ENCODE measurements around the gene EPHA6.

Gene EPHA6

DNA sequence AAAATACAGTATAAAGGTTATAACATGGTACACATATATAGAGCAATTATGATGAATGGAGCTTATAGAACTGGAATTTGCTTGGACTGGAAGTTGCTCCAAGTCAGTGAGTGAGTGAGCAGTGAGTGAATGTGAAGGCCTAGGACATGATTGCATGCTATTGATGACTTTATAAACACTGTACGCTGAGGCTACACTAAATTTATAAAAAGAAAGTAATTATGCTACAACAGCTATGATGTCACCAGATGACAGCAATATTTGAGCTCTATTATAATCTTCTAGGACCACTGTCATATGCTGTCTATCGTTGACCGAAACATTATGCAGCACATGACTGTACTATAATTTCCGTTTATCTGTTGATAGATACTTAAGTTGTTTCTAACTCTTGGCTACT is 463.3 kb downstream of the EPHA6 start:
- no peak for DNase-seq (ENCODE audit: low read depth)

DNA sequence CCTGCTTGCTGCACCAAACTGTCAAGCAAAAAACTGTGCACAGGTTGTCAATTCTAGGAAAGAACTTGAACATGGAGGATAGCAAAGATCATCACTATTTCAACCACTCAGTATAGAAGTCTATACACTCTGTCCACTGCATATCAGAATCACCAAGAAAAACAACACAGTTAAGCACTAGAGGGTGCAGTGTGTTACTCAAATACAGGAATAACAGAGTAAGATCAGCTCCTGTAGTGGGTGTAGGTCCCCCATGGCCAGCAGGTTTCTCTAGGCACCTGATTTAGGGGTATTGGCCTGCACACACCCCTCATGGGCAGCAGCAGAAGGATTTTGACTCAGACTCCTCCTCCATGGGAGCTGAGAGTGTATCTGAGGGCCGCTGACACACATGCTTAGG is 464.1 kb downstream of the EPHA6 start:
- DNase-seq (ENCODE audit: low read depth) = no peak

DNA sequence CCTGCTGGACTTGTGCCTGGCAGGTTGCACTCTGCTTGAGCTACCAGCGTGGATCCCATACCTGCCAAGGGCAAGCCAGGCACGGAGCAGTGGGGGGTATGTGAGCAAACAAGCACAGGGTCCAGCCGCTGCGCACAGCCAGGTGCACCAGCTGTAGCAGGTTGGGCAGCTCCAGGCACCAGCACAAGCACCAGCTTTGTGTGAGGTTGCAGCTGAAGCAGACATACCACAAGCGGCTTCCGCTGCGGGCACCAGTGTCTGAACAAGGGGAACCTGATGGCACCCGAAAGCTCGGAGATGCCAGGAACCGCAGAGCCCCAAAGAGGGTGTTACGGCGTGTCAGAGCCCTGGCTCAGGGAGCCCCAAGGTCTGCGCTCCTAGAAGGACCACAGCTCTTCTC is 477.5 kb downstream of the EPHA6 start:
- DNase-seq (ENCODE audit: low read depth) = no peak

DNA sequence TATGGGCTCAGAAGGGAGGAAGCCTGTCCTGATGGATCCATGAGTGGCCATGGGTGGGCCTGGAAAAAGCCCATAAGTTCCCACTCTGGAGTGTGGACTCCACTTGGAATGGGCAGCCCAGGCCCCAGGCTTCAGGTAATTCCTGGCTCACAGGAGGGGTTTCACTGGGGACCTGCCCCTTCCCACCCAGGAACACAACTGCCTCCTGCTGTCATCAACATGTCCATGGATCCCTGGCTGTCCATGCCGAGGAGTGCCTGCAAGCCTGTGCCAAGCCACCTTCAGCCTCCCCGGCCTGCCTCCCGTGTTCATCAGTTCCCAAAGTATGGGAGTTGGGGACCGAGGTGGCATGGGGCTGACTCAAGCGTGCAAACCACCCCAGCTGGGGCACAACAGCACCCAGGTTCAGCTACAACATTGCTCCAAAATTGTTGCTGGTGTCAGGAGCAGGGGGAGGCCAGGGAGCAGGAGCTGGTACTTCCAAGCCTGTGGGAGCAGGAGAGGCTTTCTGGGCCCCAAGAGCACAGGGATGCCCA is 479.3 kb downstream of the EPHA6 start:
- no peak for DNase-seq (ENCODE audit: low read depth)

DNA sequence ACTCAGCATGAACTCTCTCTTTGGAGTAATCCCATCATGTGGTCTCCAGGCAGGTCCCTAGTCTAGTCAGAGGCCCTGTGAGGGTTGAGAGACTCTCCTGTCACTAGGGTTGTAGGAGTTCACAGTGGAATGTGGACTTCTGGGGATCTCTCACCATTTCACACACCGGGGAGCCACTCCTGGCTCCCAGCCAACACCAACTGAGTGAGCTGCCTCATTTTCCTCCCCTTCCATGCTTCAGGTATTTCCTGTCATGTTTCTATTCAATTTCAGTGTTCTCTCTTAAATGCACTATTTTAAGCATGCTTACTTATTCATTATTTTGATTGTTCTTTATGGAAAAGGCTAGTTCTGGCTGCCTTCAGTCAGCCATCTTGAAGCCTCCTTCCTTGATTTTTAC is 482.6 kb downstream of the EPHA6 start:
- DNase-seq (ENCODE audit: low read depth) = no peak

DNA sequence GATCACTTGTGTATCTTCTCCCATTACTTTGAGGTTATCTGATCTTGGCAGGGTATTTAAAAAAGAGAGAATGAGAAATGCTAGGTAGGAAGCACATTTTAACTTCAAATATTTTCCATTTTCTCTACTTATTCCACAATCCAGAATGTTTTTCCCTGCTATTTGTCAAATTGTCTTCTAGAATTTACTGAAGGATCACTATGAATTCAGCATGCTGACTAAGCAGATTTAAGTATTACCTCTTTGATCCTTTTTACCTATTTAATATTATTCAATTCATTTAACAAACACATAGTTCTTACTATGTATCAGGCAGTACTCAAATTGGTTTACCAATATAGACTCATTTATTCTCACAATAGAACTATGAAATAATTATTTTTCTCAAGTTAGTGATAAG is 486.7 kb downstream of the EPHA6 start:
- no peak for DNase-seq (ENCODE audit: low read depth)

DNA sequence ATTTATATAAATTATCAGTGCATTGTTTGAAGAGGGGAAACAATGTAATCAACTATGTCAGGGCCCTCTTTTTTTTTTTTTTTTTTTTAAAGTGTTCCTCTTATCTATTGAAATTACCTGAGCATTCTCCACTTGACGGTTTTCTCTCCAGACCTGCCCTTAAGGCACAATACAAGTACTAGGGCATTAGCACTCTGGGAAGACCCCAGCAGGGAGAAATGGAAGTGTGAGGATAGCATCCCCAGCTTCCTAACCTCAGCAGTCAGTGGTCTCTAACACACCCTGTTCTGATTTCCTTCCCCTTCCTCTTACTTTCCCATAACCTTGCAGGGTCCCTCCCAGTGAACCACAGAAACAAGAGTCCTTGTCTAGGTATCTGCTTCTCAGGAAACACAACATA is 491.8 kb downstream of the EPHA6 start:
- DNase-seq (ENCODE audit: low read depth) = no peak

DNA sequence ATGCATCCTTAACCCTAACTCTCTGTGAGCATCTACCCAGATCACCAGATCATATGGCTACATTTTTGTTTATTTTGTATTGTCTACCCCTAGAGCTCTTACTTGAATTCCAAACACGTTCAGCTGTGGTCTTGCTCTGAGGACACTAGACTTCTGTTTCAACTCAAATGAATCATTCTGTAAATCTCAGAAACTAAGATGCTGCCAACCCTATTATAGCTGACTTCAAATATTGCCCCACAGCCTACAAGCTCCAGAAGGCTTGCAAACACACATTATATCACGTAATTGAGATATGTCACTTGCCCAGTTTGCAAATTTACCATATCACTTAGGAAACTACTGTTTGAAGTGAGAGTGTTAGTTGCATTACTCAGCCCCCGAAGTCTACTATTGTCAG is 524.0 kb downstream of the EPHA6 start:
- DNase-seq (ENCODE audit: low read depth) = no peak

DNA sequence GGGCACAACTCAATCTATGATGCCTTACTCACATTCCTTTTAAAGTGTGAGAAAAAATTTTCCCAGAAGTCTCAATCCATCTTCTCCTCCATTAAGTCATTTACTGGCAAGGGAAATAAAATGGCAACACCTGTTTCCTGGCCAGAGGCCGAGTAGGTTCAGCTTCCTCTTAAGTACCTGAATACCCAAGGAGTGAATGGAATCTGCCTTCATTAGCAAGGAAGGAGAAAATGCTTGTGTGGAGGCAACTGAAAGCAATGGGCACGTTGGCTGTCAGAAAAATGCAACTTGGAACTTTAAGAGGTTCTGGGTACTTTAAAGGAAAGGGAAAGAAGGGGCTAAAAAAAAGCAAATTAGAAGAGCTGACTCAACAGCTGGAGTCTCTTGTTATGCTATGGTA is 526.5 kb downstream of the EPHA6 start:
- DNase-seq (ENCODE audit: low read depth) = no peak

DNA sequence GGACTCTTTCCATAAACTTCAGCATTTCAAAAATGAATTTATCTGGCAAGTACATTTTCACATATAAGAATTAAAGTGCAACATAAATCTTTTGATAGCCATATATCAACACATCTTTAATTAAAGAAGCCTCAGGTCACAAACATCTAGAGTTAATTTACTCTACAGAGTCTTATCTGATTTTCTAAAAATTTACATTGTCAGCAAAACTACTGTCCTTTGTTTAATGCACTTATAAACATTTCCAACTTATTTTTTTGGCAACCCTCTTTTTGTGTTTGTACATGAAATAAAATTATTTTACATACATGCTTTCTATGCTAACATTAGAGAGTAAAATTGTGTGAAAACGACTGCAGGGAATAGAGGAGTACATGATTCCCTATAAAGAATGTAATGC is 533.4 kb downstream of the EPHA6 start:
- no peak for DNase-seq (ENCODE audit: low read depth)

DNA sequence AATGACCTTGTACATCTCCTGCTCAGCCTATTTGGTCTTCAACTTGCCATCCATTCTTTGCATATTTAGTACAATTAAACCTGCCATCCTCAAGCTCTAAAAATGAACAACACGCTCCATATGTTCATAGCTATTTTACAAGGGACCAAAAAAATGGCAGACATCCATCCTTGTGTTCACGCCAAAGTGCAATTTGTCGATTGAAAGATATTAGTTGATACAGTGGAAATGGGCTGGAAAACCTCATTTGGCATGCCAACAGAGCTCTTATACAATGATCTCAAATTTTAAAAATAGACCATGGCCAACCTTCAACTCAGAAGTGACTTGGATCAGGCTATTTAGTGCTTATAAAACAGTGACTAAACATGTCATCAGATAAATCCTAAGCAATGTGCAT is 536.6 kb downstream of the EPHA6 start:
- no peak for DNase-seq (ENCODE audit: low read depth)

DNA sequence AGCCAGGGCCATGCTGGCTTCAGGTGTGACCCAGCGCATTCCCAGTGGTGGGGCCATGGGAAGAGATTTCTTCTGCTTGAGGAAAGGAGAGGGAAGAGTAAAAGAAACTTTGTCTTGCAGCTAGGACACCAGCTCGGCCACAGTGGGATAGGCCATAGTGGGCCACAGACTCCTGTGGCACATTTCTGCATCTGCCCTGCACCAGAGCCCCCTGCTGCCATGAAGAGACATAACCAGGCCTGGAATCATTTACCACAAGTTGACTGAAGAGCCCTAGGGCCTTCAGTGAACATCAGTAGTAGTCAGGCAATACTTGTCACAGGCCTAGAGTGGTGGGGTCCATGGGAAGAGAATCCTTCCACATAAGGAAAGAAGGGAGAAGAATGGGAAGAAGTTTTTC is 538.8 kb downstream of the EPHA6 start:
- DNase-seq (ENCODE audit: low read depth) = no peak

DNA sequence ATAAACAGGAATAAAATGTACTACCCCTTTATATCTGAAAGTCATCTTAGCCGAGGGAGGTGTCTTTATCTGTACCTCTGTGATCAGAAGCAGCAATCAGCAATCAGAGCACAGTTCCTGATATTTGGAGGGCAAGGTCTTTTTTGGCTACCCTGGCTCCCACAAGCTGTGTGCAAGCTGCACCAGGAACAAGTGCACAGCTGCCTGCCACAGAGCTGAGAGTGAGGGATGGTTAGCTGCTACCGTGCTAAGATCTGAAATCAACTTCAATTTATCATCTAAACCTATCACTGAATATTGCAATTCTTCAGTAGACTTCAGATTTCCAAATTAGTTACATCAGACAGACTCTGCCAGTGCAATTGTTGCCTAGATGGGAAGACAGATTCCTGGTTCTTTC is 545.6 kb downstream of the EPHA6 start:
- DNase-seq (ENCODE audit: low read depth) = no peak

DNA sequence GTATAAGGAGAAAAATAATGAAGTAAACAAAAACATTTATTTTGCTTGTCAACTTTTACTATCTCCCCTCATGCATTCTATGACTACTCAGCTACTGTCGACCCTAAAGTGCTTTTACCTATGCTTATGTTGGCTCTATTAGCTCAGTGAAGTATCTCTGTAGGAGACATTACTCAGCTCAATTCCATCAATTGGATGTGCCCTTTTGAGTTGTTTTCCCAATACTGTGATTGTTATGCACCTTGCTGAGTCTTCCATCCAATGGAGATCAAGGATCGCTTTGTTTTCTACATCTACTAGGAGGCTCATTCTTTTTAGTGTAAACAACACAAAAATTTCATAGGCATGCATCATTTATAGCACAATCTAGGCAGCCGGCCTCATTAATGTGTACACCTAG is 546.4 kb downstream of the EPHA6 start:
- DNase-seq (ENCODE audit: low read depth) = no peak

DNA sequence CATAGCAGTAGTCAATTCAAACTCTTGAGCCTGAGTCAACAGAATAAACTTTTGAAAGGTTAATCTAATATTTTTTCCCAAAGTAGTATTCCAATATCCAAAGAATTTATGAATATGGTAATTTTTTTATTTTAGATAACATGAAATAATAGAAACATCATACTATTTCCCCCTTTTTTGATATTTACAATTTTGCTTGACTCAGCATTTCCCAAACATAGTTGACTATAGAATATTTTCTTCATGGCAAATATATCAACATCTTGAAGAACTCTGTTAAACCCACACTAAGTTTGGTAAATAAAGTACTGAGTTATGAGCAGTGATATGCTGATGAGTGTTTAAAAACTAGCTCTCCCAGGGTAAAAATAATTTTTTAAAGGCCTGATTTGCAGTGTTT is 570.2 kb downstream of the EPHA6 start:
- DNase-seq (ENCODE audit: low read depth) = no peak

DNA sequence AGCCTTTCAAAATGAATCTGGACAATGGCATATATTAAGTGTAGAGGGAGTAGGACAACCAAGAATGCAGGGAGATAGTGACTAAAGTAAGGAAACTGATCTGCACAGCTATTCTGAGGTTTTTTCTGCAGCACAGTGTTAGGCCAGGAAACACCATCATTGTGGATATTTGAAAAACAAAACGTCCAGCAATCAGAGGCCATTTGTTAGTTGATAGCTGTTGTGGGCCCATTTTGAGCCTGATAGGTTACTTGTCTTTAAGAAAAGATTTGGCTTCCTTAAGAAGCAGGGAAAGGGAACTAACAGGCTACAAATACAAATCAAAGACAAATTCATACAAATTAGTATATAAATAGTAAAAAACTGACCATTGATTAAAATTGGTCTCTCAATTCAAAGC is 574.4 kb downstream of the EPHA6 start:
- no peak for DNase-seq (ENCODE audit: low read depth)

DNA sequence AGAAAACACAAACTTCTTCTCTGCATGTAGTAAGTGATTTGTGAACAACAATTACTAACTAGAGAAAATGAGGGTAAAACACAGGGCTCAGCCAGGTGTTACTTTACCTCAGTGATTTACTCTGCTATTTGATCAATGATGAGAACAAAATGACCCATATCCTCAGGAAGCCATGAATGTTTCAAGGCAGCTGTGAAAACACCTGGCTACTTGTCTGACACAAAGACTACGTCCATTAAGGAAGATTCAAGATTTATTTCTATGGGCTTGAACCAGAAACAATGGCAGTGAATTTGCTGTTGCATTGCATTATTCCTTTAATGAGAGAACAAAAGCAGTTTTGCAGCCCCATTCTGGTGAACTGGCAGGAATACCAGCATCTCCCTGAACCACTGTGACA is 575.5 kb downstream of the EPHA6 start:
- DNase-seq (ENCODE audit: low read depth) = no peak

DNA sequence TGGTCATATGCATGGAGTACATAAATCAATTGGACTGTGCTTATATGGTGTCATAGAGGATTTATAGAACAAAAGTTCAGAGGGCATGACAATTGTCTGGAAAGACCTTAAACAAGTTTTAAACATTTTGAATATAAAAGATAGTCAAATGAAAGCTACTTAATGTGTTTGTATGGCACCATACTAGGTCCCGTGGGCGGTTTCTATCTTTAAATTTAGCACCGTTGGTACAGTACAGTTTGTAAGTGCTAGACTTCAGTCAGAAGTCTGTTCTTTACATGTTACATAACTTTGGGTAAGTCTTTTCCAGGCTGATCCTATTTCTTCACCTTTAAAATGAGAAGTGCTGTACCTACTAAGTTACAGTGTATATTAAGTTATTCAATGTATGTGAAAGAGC is 576.8 kb downstream of the EPHA6 start:
- DNase-seq (ENCODE audit: low read depth) = no peak

DNA sequence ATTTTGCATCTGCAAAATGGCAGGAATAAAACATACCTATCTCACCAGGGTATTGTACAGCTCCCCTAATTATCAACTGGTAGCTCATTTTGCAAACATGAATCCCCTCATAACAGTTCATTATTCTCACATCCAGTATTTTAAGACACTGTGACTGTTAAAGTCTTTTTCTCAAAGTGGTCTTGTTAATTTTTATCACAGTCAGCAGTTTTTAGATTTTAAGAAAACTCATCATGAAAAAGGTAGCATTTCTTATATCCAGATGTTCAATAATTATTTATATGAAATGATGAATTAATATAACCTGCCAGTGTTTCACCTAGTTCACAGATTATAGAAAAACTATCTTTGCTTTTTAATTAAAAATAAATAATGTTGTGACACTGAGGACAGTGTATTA is 595.2 kb downstream of the EPHA6 start:
- DNase-seq (ENCODE audit: low read depth) = no peak

DNA sequence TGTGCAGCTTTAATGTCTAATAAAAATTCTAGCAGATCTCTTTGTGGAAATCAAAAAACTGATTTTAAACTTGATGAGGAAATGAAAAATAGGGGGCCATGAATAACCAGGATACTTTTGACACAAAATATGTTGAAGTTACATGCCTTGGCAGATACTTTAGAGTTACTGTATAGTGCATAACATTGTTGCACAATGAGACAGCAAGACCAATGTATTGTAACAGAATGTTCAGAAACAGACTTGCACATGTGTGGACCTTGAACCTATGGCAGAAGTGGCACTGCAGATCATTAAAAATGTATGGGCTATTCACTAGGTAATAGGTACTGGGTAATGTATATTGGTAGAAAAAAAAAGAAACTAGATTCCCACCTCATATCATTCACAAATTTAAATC is 607.2 kb downstream of the EPHA6 start:
- DNase-seq (ENCODE audit: low read depth) = no peak

DNA sequence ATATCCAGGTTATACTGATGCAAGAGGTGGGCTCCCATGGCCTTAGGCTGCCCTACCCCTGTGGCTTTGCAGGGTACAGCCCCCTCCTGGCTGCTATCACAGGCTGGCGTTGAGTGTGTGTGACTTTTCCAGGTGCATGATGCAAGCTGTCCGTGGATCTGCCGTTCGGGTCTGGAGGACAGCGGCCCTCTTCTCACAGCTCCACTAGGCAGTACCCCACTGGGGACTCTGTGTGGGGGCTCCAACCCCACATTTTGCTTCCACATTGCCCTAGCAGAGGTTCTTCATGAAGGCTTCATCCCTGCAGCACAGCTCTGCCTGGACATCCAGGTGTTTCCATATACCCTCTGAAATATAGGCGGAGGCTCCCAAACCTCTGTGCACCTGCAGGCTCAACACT is 610.6 kb downstream of the EPHA6 start:
- DNase-seq (ENCODE audit: low read depth) = no peak

DNA sequence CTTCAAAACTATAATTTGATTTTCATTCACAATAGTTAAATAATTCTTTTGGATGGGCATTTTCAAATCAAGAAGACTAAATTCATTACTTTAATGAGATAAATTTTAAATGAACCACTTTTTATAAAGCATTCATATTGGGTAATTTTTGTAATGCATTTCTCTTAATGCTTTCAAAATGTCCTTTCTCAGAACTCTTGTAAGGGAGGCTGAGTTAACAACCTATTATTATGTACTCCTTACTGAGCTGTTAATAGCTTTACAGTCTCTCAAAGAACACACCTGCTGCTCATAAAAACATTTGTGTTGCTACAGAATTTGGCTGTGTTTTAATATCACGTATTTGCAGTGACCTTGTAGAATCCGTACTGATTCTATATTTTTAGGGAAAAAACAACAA is 616.2 kb downstream of the EPHA6 start:
- no peak for DNase-seq (ENCODE audit: low read depth)

DNA sequence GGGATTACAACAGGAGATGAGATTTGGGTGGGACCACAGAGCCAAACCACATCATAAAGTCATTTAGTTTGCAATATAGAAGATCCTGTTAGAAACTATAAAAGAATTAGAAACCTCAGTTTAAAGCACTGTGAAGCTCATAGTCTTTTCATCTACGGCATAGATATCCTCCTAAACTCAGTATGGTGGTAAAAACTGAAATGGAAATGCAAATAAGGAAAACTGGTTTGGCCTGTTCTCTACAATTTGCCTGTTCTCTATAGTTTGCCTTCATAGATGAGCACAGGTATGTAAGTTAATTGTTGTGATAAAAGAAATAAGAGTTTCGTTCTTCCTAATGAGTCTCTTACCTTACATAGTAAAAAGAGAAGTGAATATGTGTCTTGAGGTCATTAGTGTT is 618.5 kb downstream of the EPHA6 start:
- DNase-seq (ENCODE audit: low read depth) = no peak

DNA sequence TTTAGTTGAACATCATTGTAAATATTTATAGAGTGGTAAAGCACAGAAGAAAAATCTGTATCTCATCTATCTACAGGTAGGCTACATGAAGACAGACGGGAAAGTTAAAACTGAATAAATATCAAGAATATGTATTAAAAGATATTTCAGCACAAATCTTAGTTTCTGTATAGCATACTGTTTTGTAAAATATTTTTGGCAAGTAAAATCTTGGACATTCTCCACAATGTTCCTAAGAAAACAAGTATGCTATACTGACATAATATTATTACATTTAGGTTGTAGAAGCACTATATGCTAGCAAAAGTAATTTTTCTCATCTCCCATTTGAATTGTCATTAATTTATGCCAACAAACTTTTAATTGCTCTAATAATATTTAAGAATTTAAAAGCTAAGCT is 623.7 kb downstream of the EPHA6 start:
- DNase-seq (ENCODE audit: low read depth) = no peak

DNA sequence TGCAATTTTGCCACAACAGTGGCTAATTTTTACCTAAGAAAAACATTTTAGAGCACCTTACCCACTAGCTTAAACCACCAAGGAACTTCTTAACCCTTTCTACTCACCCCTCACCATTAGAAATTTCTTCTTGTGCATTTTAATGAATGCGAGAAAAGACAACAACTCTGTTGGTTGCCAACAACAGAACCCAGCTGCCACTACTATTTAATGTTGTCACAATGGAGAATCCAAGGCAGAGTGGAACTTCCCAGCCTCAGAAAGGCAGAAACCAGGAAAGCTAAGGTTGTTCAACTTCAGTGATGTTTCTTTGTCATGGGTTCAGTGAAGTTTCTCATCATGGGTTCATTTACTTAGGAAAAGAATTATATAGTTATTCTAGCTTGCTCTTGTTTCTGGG is 625.0 kb downstream of the EPHA6 start:
- DNase-seq (ENCODE audit: low read depth) = no peak

All from HS-27A (cell line).